Neutrophil (primary cell): ENCODE results near the gene VWA2.

Experiments
- H3K27ac ChIP-seq: fragments of 200-600 bp; sonication (generic); 2 replicates; pipeline ENCODE4 v1.5.1; 2016; ENCODE audit warnings: mild to moderate bottlenecking, moderate library complexity
- H3K27me3 ChIP-seq: fragments of 200-600 bp; sonication (generic); 2 replicates; pipeline ENCODE4 v1.6.0; 2016; ENCODE audit warnings: mild to moderate bottlenecking
- H3K36me3 ChIP-seq: fragments of 200-600 bp; sonication (generic); 2 replicates; pipeline ENCODE4 v1.5.1; 2017
- H3K4me1 ChIP-seq, 2 experiments: fragments of 200-600 bp in 1 of 2; sonication (generic) in 1 of 2; 1 replicate in 1 of 2; 2 replicates in 1 of 2; pipeline versions ENCODE4 v1.5.1 to v1.6.1; 2013 to 2016; ENCODE audit warnings: low read depth in 1 of 2, low read length in 1 of 2, mild to moderate bottlenecking in 1 of 2, moderate library complexity in 1 of 2; ENCODE audit not compliant: control insufficient read depth in 1 of 2, insufficient read depth in 1 of 2
- H3K4me3 ChIP-seq, 2 experiments: fragments of 200-600 bp in 1 of 2; sonication (generic) in 1 of 2; 1 replicate in 1 of 2; 2 replicates in 1 of 2; pipeline ENCODE4 v1.5.1; 2013 to 2016; ENCODE audit warnings: low read depth in 1 of 2, low read length in 1 of 2, mild to moderate bottlenecking in 1 of 2, moderate library complexity in 1 of 2
- H3K9me3 ChIP-seq: fragments of 200-600 bp; sonication (generic); 2 replicates; pipeline ENCODE4 v1.5.1; 2016
- TF ChIP-seq, protein P1 (sequence below): fragments of 200-600 bp; sonication (generic); IDR thresholded peaks from 2 replicates; pipeline ENCODE4 v1.5.1; 2016; ENCODE audit warnings: antibody characterized with exemption

VWA2 gene

DNA sequence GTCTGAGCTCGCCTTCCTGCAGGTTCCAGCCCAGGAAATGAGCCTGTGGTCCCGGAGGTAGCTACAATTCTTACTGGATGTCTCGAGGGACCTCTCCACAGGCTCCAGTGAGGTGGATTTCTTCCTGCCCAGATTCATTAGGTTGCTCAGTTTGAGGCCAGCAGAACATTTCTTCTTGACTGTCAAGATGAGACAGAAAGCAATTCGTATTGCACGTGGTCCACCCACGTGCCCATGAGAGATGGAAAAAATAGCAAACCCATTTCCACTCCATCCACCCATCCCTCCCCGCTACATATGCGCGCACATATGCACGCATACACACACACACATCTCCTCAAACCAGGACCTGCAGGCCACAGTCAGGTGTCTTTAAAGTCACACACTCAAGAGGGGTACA is 68.7 kb downstream of the VWA2 start:
- TF ChIP-seq, protein P1, sequence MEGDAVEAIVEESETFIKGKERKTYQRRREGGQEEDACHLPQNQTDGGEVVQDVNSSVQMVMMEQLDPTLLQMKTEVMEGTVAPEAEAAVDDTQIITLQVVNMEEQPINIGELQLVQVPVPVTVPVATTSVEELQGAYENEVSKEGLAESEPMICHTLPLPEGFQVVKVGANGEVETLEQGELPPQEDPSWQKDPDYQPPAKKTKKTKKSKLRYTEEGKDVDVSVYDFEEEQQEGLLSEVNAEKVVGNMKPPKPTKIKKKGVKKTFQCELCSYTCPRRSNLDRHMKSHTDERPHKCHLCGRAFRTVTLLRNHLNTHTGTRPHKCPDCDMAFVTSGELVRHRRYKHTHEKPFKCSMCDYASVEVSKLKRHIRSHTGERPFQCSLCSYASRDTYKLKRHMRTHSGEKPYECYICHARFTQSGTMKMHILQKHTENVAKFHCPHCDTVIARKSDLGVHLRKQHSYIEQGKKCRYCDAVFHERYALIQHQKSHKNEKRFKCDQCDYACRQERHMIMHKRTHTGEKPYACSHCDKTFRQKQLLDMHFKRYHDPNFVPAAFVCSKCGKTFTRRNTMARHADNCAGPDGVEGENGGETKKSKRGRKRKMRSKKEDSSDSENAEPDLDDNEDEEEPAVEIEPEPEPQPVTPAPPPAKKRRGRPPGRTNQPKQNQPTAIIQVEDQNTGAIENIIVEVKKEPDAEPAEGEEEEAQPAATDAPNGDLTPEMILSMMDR: no peak
- H3K27me3 ChIP-seq: peaks cover 14% of the 10 kb centered on the region

DNA sequence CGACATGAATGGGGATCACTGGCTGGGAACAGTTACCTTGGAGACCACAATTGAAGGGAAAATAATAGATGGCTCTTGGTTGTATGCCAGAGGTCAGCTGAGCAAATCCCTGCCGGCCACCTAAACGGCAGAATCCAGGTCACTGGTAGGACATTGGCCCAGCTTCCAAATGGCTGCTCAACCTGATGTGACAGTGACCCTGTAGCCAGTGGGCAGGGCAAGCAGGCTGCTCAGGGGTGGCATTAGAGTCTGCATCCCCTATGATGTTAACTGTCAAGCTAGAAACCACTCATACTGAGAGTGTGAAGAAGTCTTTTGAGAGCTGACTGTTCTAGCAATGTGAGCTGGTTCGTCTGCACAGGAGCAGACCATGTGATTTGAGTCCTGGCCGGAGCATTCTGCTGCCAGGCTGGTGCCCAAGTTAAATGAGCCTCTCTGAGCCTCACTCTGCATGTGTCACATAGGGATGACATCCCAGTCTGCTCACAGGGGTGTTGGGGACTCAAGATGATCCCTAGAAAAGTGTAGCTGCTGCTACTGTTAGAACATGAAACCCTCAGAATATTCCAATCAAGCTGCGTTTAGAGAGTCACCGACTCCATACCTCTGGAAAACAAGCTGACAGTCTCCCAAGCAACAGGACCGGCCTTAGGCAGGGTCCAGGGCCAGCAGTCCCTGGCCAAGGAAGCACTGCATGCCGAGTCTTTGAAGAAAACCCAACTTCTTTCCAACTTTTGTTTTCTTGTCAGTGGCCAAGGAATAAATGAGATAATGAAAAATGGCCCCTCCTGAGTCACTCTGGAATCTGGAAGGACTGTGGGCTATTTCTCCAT is 69.7 kb downstream of the VWA2 start:
- peaks cover 14% of the 10 kb centered on the region for H3K27me3 ChIP-seq

More for the DNA sequence above, 68.7 kb downstream of the VWA2 start:
- Histone ChIP-seq H3K9me3 (no peaks in the 10 kb centered on the region), H3K27ac (no peak overlapping the region), H3K36me3 (no peaks in the 10 kb centered on the region), H3K4me1 (peaks cover 9 to 16% of the 10 kb centered on the region in 2 experiments), H3K4me3 (no peak overlapping the region)

DNA sequence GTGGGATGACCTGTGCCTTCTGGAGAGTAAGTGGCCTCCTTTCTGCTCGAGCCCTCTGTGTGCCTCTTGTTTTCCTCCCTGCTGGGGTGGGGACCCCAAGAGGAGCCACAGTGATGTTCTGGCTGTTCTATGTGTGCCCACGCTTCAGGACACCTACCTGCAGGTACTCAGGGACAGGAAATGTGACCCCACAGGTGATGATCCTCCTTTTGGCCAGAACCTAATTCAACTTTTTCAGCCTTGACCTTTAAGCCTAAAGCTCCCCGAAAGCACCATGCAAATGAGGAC is 70.3 kb downstream of the VWA2 start:
- H3K36me3 ChIP-seq: no peaks in the 10 kb centered on the region
- no peak overlapping the region for H3K4me3 ChIP-seq
- H3K4me1 ChIP-seq: peaks cover 4 to 12% of the 10 kb centered on the region in 2 experiments
- TF ChIP-seq, protein P1: no peak
- H3K9me3 ChIP-seq: no peaks in the 10 kb centered on the region
- peaks cover 8% of the 10 kb centered on the region for H3K27me3 ChIP-seq
- no peak overlapping the region for H3K27ac ChIP-seq

More for the DNA sequence above, 69.7 kb downstream of the VWA2 start:
- Histone ChIP-seq H3K9me3 (no peaks in the 10 kb centered on the region), H3K4me3 (no peak overlapping the region), H3K27ac (no peak overlapping the region), H3K36me3 (no peaks in the 10 kb centered on the region), H3K4me1 (peaks cover 9 to 17% of the 10 kb centered on the region in 2 experiments)
- TF ChIP-seq, protein P1: no peak

DNA sequence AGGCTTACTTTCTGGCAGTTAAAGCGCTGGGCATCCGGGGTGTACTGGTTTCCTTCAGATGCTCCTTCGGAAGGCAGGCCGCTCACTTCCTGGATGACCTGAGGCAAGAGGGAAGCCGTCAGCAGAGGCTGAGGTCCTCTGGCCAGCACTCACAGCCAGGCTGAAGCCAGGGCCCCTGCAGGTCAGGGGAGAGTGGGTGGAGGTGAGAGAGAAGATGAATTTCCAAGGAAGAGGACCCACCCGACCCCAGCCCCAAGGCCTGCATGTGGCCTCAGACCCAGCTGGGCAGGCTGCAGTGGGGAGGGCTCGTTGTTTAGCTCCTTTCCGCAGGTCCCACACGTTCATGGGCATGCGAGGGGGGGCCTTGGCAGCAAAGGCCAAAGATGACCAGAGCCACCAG is 71.3 kb downstream of the VWA2 start:
- H3K36me3 ChIP-seq: no peaks in the 10 kb centered on the region
- TF ChIP-seq, protein P1: no peak

DNA sequence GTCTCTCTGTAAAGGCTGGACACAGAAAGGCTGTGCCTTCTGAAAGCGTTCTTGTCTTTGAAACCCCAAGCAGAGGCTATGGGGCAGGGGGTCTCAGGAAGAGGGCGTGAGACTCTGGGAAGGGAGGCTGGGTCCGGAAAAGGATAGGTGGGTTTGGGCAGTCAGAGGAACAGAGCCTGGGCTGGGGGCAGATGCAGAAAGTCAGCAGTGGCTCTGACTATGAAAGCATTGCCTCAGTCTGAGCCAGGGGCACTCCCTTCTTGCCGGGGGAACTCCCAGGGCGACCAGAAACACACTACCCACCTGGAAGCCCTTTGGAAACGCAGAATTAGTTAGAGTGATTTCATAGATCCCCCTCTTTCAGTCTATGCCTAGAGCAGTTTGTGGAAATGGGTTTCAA is 72.0 kb downstream of the VWA2 start:
- Histone ChIP-seq H3K9me3 (no peaks in the 10 kb centered on the region), H3K4me3 (no peak overlapping the region), H3K27ac (no peak overlapping the region), H3K36me3 (no peaks in the 10 kb centered on the region), H3K4me1 (peaks cover 0 to 7% of the 10 kb centered on the region in 2 experiments), H3K27me3 (no peaks in the 10 kb centered on the region)
- TF ChIP-seq, protein P1: no peak

More for the DNA sequence above, 71.3 kb downstream of the VWA2 start:
- no peaks in the 10 kb centered on the region for H3K27me3 ChIP-seq
- no peak overlapping the region for H3K27ac ChIP-seq
- H3K4me1 ChIP-seq: peaks cover 0 to 7% of the 10 kb centered on the region in 2 experiments
- H3K4me3 ChIP-seq: no peak overlapping the region
- no peaks in the 10 kb centered on the region for H3K9me3 ChIP-seq
